Loucy (cell line): ENCODE measurements around the gene EFNA5.

Experiments used
- H2AFZ ChIP-seq: fragments of 200-600 bp; sonication (generic); 2 replicates; pipeline ENCODE4 v1.6.0; 2016; ENCODE audit warnings: antibody characterized with exemption, mild to moderate bottlenecking, low read length, moderate library complexity
- H3F3A ChIP-seq: fragments of 200-600 bp; 2 replicates; pipeline ENCODE4 v1.6.0; 2016; ENCODE audit warnings: antibody characterized with exemption, low read depth, mild to moderate bottlenecking
- H3K27me3 ChIP-seq: fragments of 200-600 bp; sonication (generic); 2 replicates; pipeline ENCODE4 v1.6.1; 2014; ENCODE audit warnings: low read length, mild to moderate bottlenecking; ENCODE audit not compliant: insufficient read depth, poor library complexity, severe bottlenecking
- H3K36me3 ChIP-seq: fragments of 200-600 bp; sonication (generic); 2 replicates; pipeline ENCODE4 v1.6.1; 2016; ENCODE audit warnings: low read length; ENCODE audit not compliant: insufficient read depth
- H3K4me1 ChIP-seq: fragments of 200-600 bp; sonication (generic); 2 replicates; pipeline ENCODE4 v1.5.1; 2014; ENCODE audit warnings: low read length, mild to moderate bottlenecking; ENCODE audit not compliant: insufficient read depth, poor library complexity, severe bottlenecking
- H3K4me2 ChIP-seq: fragments of 200-600 bp; sonication (generic); 2 replicates; pipeline ENCODE4 v1.6.0; 2014; ENCODE audit warnings: antibody characterized with exemption, low read length, low read depth, mild to moderate bottlenecking; ENCODE audit not compliant: poor library complexity, severe bottlenecking
- H3K4me3 ChIP-seq: fragments of 200-600 bp; sonication (generic); 2 replicates; pipeline ENCODE4 v1.5.1; 2014; ENCODE audit warnings: low read length, mild to moderate bottlenecking, mixed read lengths; ENCODE audit not compliant: poor library complexity, severe bottlenecking
- H3K79me2 ChIP-seq: fragments of 200-600 bp; sonication (generic); 2 replicates; pipeline ENCODE4 v1.6.1; 2014; ENCODE audit warnings: low read length; ENCODE audit not compliant: insufficient read depth
- H3K9ac ChIP-seq: fragments of 200-600 bp; sonication (generic); 2 replicates; pipeline ENCODE4 v1.6.0; 2014; ENCODE audit warnings: mild to moderate bottlenecking, low read depth, low read length, moderate library complexity; ENCODE audit not compliant: poor library complexity, severe bottlenecking
- H3K9me2 ChIP-seq: fragments of 200-600 bp; sonication (generic); replicated peaks from 2 replicates; pipeline ENCODE4 v1.6.1; 2016; ENCODE audit warnings: low read depth, low read length, mixed read lengths
- H3K9me3 ChIP-seq: fragments of 200-600 bp; sonication (generic); 2 replicates; pipeline ENCODE4 v1.6.1; 2014; ENCODE audit warnings: mild to moderate bottlenecking, antibody characterized with exemption, low read length, low read depth; ENCODE audit not compliant: insufficient read depth
- H4K20me1 ChIP-seq: fragments of 200-600 bp; sonication (generic); 2 replicates; pipeline ENCODE4 v1.6.0; 2014; ENCODE audit warnings: antibody characterized with exemption, low read length, mild to moderate bottlenecking; ENCODE audit not compliant: insufficient read depth, poor library complexity, severe bottlenecking
- CTCF ChIP-seq: fragments of 200-600 bp; sonication (generic); conservative IDR thresholded peaks from 2 replicates; pipeline ENCODE4 v1.5.1; 2014; ENCODE audit warnings: mild to moderate bottlenecking, antibody characterized with exemption, low read length
- EZH2phosphoT487 ChIP-seq: fragments of 200-600 bp; IDR thresholded peaks from 2 replicates; pipeline ENCODE4 v1.6.1; 2018; ENCODE audit warnings: antibody characterized with exemption, mild to moderate bottlenecking, moderate library complexity, borderline replicate concordance

The EFNA5 gene

GRCh38 chr5:107461770-107462169, 209.0 kb downstream of the EFNA5 start:
- H4K20me1 ChIP-seq = no peaks in the 10 kb centered on the region
- no peak overlapping the region for H3K4me3 ChIP-seq
- H3K4me2 ChIP-seq = no peak overlapping the region
- H3K4me1 ChIP-seq = no peaks in the 10 kb centered on the region
- no peak overlapping the region for H3K9ac ChIP-seq
- TF ChIP-seq CTCF (no peak), EZH2phosphoT487 (no peak)
- H3K79me2 ChIP-seq = no peaks in the 10 kb centered on the region
- H3K9me3 ChIP-seq = no peaks in the 10 kb centered on the region
- H3F3A ChIP-seq = no peaks in the 10 kb centered on the region
- no peaks in the 10 kb centered on the region for H3K36me3 ChIP-seq
- peaks cover 28% of the 10 kb centered on the region for H3K27me3 ChIP-seq
- H2AFZ ChIP-seq = no peak overlapping the region
- H3K9me2 ChIP-seq = no peaks in the 10 kb centered on the region

GRCh38 chr5:107460789-107461188, 209.9 kb downstream of the EFNA5 start:
- H3K4me2 ChIP-seq = no peak overlapping the region
- H3K27me3 ChIP-seq = peaks cover 32% of the 10 kb centered on the region
- no peaks in the 10 kb centered on the region for H3K9me2 ChIP-seq
- no peak overlapping the region for H3K9ac ChIP-seq
- TF ChIP-seq CTCF (no peak), EZH2phosphoT487 (no peak)
- H3K36me3 ChIP-seq = no peaks in the 10 kb centered on the region
- no peaks in the 10 kb centered on the region for H3K79me2 ChIP-seq
- H2AFZ ChIP-seq = no peak overlapping the region
- H3K4me3 ChIP-seq = no peak overlapping the region
- no peaks in the 10 kb centered on the region for H3K4me1 ChIP-seq
- no peaks in the 10 kb centered on the region for H3F3A ChIP-seq
- H4K20me1 ChIP-seq = no peaks in the 10 kb centered on the region
- no peaks in the 10 kb centered on the region for H3K9me3 ChIP-seq

GRCh38 chr5:107459605-107460004, 211.1 kb downstream of the EFNA5 start:
- H3K4me2 ChIP-seq = no peak overlapping the region
- H3K9me2 ChIP-seq = no peaks in the 10 kb centered on the region
- no peaks in the 10 kb centered on the region for H3F3A ChIP-seq
- no peak overlapping the region for H3K9ac ChIP-seq
- H3K36me3 ChIP-seq = no peaks in the 10 kb centered on the region
- H4K20me1 ChIP-seq = no peaks in the 10 kb centered on the region
- no peak overlapping the region for H2AFZ ChIP-seq
- TF ChIP-seq CTCF (no peak), EZH2phosphoT487 (no peak)
- H3K27me3 ChIP-seq = peaks cover 44% of the 10 kb centered on the region
- no peak overlapping the region for H3K4me3 ChIP-seq
- H3K79me2 ChIP-seq = no peaks in the 10 kb centered on the region
- no peaks in the 10 kb centered on the region for H3K9me3 ChIP-seq
- no peaks in the 10 kb centered on the region for H3K4me1 ChIP-seq
